ENCODE measurements around the gene NAALADL2. TPM values are rescaled to one million over a fixed set of nuclear protein-coding genes. Genes with fewer than 3 reads are reported as not detected.

Gene NAALADL2
- total and polyA plus RNA-seq, 3 donors from 2014 or later = 5.4 to 15.6 (median 6.0) TPM

DNA sequence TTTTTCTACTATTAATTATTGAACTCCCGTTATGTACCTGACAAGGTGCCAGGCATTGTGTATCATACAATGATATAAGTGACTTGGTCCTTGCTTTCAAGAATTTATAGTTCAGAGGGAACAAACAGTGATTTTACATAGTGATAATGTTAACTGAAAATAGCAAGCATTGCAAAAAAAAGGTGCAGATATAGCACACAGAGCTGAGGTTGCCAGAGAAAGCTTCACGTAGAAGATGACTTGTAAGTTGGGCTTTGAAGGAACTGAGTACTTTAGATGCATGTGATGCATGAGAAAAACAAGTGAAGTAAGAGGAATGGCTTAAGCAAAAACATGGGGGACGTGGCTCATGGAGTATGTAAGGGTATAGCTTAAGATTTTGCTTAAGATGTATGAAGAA lies 584.5 kb downstream of the NAALADL2 start:
- intact Hi-C loops (cut with DNase I; ENCODE audit: low total_unique reads) = no loop called here
- no peaks in the 10 kb centered on the region for H3K36me3 ChIP-seq (ENCODE audit: low read depth, missing control alignments)
- whole genome bisulfite sequencing, 2 donors = 84 to 86% methylated on average over 3 of the region's 3 CpGs
- TF ChIP-seq POLR2A (IDR thresholded peaks at IDR 0.05) = no peak
- TF ChIP-seq, protein P1, sequence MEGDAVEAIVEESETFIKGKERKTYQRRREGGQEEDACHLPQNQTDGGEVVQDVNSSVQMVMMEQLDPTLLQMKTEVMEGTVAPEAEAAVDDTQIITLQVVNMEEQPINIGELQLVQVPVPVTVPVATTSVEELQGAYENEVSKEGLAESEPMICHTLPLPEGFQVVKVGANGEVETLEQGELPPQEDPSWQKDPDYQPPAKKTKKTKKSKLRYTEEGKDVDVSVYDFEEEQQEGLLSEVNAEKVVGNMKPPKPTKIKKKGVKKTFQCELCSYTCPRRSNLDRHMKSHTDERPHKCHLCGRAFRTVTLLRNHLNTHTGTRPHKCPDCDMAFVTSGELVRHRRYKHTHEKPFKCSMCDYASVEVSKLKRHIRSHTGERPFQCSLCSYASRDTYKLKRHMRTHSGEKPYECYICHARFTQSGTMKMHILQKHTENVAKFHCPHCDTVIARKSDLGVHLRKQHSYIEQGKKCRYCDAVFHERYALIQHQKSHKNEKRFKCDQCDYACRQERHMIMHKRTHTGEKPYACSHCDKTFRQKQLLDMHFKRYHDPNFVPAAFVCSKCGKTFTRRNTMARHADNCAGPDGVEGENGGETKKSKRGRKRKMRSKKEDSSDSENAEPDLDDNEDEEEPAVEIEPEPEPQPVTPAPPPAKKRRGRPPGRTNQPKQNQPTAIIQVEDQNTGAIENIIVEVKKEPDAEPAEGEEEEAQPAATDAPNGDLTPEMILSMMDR (IDR thresholded peaks at IDR 0.05) = no peak
- H3K27ac ChIP-seq = no peak overlapping the region
- no peaks in the 10 kb centered on the region for H3K9me3 ChIP-seq
- no peak overlapping the region for H3K4me3 ChIP-seq
- H3K4me1 ChIP-seq = no peaks in the 10 kb centered on the region
- no peaks in the 10 kb centered on the region for H3K27me3 ChIP-seq
- no peak for DNase-seq

DNA sequence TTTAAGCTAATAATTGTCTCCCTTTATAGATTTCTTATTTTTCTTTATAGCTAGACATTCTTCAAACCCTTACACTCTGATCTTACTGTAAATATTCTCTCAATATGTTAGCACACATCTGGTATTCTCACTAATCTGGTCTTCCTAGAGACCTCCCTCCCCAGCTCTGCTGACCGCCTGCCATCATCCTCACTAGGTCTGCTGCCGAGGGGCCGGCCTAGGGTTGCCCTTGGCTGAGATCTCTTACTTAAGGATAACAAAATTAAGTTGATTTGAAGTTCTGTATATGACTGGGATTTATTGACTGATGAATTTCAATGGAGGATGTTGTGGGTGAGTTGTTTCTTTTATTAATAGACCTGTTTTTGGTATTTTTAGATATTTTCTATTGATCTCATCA lies 586.6 kb downstream of the NAALADL2 start:
- 97 to 98% methylated on average over 3 of the region's 3 CpGs for WGBS, 2 donors
- H3K36me3 ChIP-seq (ENCODE audit: low read depth, missing control alignments) = no peaks in the 10 kb centered on the region
- H3K4me1 ChIP-seq = no peaks in the 10 kb centered on the region
- TF ChIP-seq, protein P1 (IDR thresholded peaks at IDR 0.05) = no peak
- TF ChIP-seq POLR2A (IDR thresholded peaks at IDR 0.05) = no peak
- H3K27me3 ChIP-seq = no peaks in the 10 kb centered on the region
- DNase-seq = no peak
- H3K27ac ChIP-seq = no peak overlapping the region
- intact Hi-C loops (cut with DNase I; ENCODE audit: low total_unique reads) = no loop called here
- H3K4me3 ChIP-seq = no peak overlapping the region
- no peaks in the 10 kb centered on the region for H3K9me3 ChIP-seq

DNA sequence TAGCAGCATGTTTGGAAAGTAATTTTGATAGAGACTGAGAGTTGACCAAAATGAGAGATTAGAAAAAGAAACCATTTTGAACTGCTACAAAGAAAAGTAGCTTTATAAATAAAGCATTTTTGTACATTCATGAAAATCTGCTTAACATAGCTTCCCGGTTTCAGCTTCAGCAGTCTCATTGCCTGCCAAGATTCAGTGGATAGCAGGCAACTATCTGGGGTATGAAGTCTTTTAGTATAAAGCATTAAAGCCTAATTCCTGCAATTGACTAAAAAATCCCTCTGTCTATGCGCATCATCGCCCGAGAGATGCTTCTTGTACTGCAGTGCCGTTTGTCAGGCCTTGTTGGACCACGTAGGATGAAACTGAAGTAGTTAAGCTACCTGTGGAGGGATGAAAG lies 588.4 kb downstream of the NAALADL2 start:
- H3K27ac ChIP-seq = no peak overlapping the region
- no peak overlapping the region for H3K4me3 ChIP-seq
- H3K36me3 ChIP-seq (ENCODE audit: low read depth, missing control alignments) = no peaks in the 10 kb centered on the region
- H3K9me3 ChIP-seq = no peaks in the 10 kb centered on the region
- TF ChIP-seq, protein P1 (IDR thresholded peaks at IDR 0.05) = no peak
- TF ChIP-seq POLR2A (IDR thresholded peaks at IDR 0.05) = no peak
- intact Hi-C loops (cut with DNase I; ENCODE audit: low total_unique reads) = no loop called here
- 80 to 88% methylated on average over 6 of the region's 6 CpGs for WGBS, 2 donors
- H3K4me1 ChIP-seq = no peaks in the 10 kb centered on the region
- no peaks in the 10 kb centered on the region for H3K27me3 ChIP-seq
- DNase-seq = no peak

DNA sequence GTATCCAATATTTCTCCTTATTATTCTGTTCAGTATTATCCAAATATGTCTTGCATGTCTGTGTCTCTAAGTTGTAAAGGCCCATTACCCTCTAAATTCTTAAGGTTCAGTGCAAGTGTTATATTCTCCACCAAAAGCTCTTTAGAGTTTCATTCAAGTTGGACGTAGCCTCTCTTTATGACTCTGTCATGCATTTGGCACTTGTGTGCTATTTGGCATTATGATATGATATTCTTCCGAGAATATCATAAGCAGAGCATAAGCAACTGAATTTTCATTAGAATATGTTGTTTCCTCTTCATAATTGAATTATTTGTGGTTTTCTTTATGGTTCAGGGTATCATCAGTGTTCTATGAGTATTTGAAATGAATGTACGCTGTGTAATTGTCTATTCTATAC lies 594.2 kb downstream of the NAALADL2 start:
- Histone ChIP-seq H3K27me3 (no peaks in the 10 kb centered on the region), H3K27ac (no peak overlapping the region), H3K4me3 (no peak overlapping the region), H3K4me1 (no peaks in the 10 kb centered on the region), H3K36me3 (ENCODE audit: low read depth, missing control alignments) (no peaks in the 10 kb centered on the region), H3K9me3 (no peaks in the 10 kb centered on the region)
- TF ChIP-seq POLR2A (IDR thresholded peaks at IDR 0.05) = no peak
- TF ChIP-seq, protein P1 (IDR thresholded peaks at IDR 0.05) = no peak
- no peak for DNase-seq
- intact Hi-C loops (cut with DNase I; ENCODE audit: low total_unique reads) = no loop called here
- 92 to 96% methylated on average over 3 of the region's 3 CpGs for WGBS, 2 donors

DNA sequence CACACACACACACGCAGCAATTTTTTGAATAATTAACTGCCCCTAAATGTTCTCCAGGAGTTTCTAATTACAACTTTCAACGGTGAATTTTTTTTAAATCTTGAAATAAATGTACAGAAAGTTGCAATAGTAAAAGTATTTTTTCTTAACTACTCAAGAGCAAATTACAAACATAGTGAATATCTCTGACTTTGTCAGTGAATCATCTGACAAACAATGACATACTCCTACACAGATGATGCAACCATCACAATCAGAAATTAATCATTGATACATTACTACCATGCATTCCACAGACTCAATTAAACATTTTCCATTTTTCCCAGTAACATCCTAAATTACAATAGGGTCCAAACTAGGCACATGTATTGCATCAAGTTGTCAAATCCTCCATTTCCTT lies 597.3 kb downstream of the NAALADL2 start:
- intact Hi-C loops (cut with DNase I; ENCODE audit: low total_unique reads) = no loop called here
- DNase-seq = no peak
- no peaks in the 10 kb centered on the region for H3K27me3 ChIP-seq
- TF ChIP-seq, protein P1 (IDR thresholded peaks at IDR 0.05) = no peak
- no peak for TF ChIP-seq POLR2A (IDR thresholded peaks at IDR 0.05)
- 73 to 79% methylated on average over 2 of the region's 2 CpGs for WGBS, 2 donors
- H3K9me3 ChIP-seq = no peaks in the 10 kb centered on the region
- H3K4me3 ChIP-seq = no peak overlapping the region
- no peak overlapping the region for H3K27ac ChIP-seq
- no peaks in the 10 kb centered on the region for H3K4me1 ChIP-seq
- no peaks in the 10 kb centered on the region for H3K36me3 ChIP-seq (ENCODE audit: low read depth, missing control alignments)
